ENCODE data around the gene GAL3ST2.
"Not testable (repeated sequence)": the region's sequence is repeated elsewhere in the genome, so short reads cannot be mapped to it uniquely, and the experiment has no call there.

GAL3ST2 gene

GRCh38 chr2:241769819-241770184 lies 6.8 kb upstream of the GAL3ST2 start:
- no peak for DNase-seq

- no peak for DNase-seq
Measured at GRCh38 chr2:241770185-241770935, 6.3 kb upstream of the GAL3ST2 start.

GRCh38 chr2:241770936-241771285 lies 5.7 kb upstream of the GAL3ST2 start:
- no peak for DNase-seq

- DNase-seq, result no peak
Measured at GRCh38 chr2:241771286-241772062, 5.1 kb upstream of the GAL3ST2 start.

GRCh38 chr2:241772063-241772499 lies 4.5 kb upstream of the GAL3ST2 start:
- DNase-seq, result peak; percentile 43

GRCh38 chr2:241773511-241774418 lies 2.9 kb upstream of the GAL3ST2 start:
- no peak for DNase-seq

GRCh38 chr2:241774419-241775222 lies 2.0 kb upstream of the GAL3ST2 start:
- DNase-seq, result no peak

- no peak for DNase-seq
Measured at GRCh38 chr2:241775223-241776177, 1.1 kb upstream of the GAL3ST2 start.

GRCh38 chr2:241777170-241777685 lies 606 bp downstream of the GAL3ST2 start:
- no peak for DNase-seq

- DNase-seq, result no peak
Measured at GRCh38 chr2:241777686-241778627, 1.3 kb downstream of the GAL3ST2 start.

- DNase-seq, result no peak
Measured at GRCh38 chr2:241780939-241781569, 4.4 kb downstream of the GAL3ST2 start.

- not testable (repeated sequence) for DNase-seq
Measured at GRCh38 chr2:241782053-241782452, 5.4 kb downstream of the GAL3ST2 start.

- DNase-seq, result no peak
Measured at GRCh38 chr2:241788135-241788534, 11.5 kb downstream of the GAL3ST2 start.

- no peak for DNase-seq
Measured at GRCh38 chr2:241788572-241788971, 11.9 kb downstream of the GAL3ST2 start.

- DNase-seq, result not testable (repeated sequence)
Measured at GRCh38 chr2:241791385-241791784, 14.8 kb downstream of the GAL3ST2 start.

GRCh38 chr2:241793385-241793784 lies 16.8 kb downstream of the GAL3ST2 start:
- DNase-seq, result no peak

GRCh38 chr2:241794250-241794823 lies 17.7 kb downstream of the GAL3ST2 start:
- no peak for DNase-seq
